Esophagus muscularis mucosa (tissue), 4 donors: ENCODE data around the gene CCDC50.

Experiments
- EP300 ChIP-seq: sonication (generic); formaldehyde crosslinking; IDR thresholded peaks from one replicate; pipeline ENCODE4 v1.6.1; 2017; ENCODE audit warnings: antibody characterized with exemption
- POLR2A ChIP-seq: fragments of 450-650 bp; IDR thresholded peaks from one replicate; pipeline ENCODE4 v1.6.1; 2017; ENCODE audit warnings: antibody characterized with exemption, moderate library complexity, mild to moderate bottlenecking, low read depth
- POLR2AphosphoS5 ChIP-seq, 2 donors: sonication (generic); formaldehyde crosslinking; IDR thresholded peaks; one replicate each; pipeline ENCODE4 v1.6.1; 2017; ENCODE audit warnings: antibody characterized with exemption in 2 of 2
- TF ChIP-seq, protein P1 (sequence below), 3 experiments: fragments of 200-600 bp in 2 of 3; fragments of 450-650 bp in 1 of 3; sonication (generic) in 2 of 3; IDR thresholded peaks; one replicate each; pipeline ENCODE4 v1.5.1; 2017 to 2019; ENCODE audit warnings: antibody characterized with exemption in 3 of 3, mild to moderate bottlenecking in 2 of 3, moderate library complexity in 1 of 3

DNA sequence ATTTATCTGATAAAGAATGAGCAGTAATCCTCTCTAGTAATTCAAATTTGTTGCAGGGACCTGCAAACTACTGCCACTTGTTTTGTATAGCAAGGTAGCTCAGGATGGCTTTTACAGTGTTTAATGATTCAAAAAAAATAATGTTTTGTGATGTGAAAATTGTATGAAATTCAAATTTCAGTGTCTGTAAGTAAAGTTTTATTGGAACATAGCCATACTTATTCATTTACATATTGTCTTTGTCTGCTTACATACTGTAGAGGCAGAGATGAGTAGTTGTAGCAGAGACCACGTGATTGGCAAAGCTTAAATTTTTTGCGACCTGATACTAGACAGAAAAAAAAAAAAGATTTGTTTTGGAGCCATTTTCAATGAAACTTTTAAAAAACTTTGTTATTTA lies 7.6 kb downstream of the CCDC50 start:
- TF ChIP-seq POLR2AphosphoS5 (IDR thresholded peaks at IDR 0.05) (no peak), POLR2A (no peak), EP300 (no peak)
- TF ChIP-seq, protein P1, sequence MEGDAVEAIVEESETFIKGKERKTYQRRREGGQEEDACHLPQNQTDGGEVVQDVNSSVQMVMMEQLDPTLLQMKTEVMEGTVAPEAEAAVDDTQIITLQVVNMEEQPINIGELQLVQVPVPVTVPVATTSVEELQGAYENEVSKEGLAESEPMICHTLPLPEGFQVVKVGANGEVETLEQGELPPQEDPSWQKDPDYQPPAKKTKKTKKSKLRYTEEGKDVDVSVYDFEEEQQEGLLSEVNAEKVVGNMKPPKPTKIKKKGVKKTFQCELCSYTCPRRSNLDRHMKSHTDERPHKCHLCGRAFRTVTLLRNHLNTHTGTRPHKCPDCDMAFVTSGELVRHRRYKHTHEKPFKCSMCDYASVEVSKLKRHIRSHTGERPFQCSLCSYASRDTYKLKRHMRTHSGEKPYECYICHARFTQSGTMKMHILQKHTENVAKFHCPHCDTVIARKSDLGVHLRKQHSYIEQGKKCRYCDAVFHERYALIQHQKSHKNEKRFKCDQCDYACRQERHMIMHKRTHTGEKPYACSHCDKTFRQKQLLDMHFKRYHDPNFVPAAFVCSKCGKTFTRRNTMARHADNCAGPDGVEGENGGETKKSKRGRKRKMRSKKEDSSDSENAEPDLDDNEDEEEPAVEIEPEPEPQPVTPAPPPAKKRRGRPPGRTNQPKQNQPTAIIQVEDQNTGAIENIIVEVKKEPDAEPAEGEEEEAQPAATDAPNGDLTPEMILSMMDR (IDR thresholded peaks at IDR 0.05), result no peak
